ENCODE data around the gene GNPNAT1.
"Not testable (repeated sequence)": the region's sequence is repeated elsewhere in the genome, so short reads cannot be mapped to it uniquely, and the experiment has no call there.

Gene GNPNAT1

GRCh38 chr14:52769887-52770286 is 21.5 kb downstream of the GNPNAT1 start:
- peaks cover 2% of the 10 kb centered on the region for H3K4me1 Mint-ChIP-seq
- H3K9me3 Mint-ChIP-seq, result no peaks in the 10 kb centered on the region
- no peak overlapping the region for H3K4me3 Mint-ChIP-seq
- peaks cover 40% of the 10 kb centered on the region for H3K36me3 Mint-ChIP-seq
- H3K27me3 Mint-ChIP-seq, result no peaks in the 10 kb centered on the region
- no peak overlapping the region for H3K27ac Mint-ChIP-seq
- no peak for DNase-seq
- CTCF ChIA-PET, result no interaction called here

GRCh38 chr14:52767058-52767833 is 24.2 kb downstream of the GNPNAT1 start:
- Mint-ChIP-seq H3K27me3 (no peaks in the 10 kb centered on the region), H3K27ac (peak overlapping the region; percentile 71), H3K4me1 (peaks cover 14% of the 10 kb centered on the region), H3K36me3 (peaks cover 42% of the 10 kb centered on the region), H3K9me3 (no peaks in the 10 kb centered on the region), H3K4me3 (no peak overlapping the region)
- CTCF ChIA-PET, result no interaction called here
- DNase-seq, result no peak

GRCh38 chr14:52762923-52763322 is 28.5 kb downstream of the GNPNAT1 start:
- H3K4me3 Mint-ChIP-seq, result not testable (repeated sequence)

GRCh38 chr14:52759145-52759544 is 32.3 kb downstream of the GNPNAT1 start:
- Mint-ChIP-seq H3K27me3 (no peaks in the 10 kb centered on the region), H3K9me3 (no peaks in the 10 kb centered on the region), H3K4me1 (peaks cover 10% of the 10 kb centered on the region), H3K27ac (no peak overlapping the region), H3K4me3 (no peak overlapping the region), H3K36me3 (peaks cover 29% of the 10 kb centered on the region)
- CTCF ChIA-PET, result interaction anchor here (0.6 kb wide), 1 partner anchor 166 kb away, joined by 3 read pairs; no protein-coding TSS in a partner anchor
- DNase-seq, result no peak

More at GRCh38 chr14:52762923-52763322, 28.5 kb downstream of the GNPNAT1 start:
- H3K9me3 Mint-ChIP-seq, CTCF ChIA-PET, H3K27me3 Mint-ChIP-seq, H3K27ac Mint-ChIP-seq, DNase-seq: not testable (repeated sequence)
- Mint-ChIP-seq H3K36me3 (peaks cover 38% of the 10 kb centered on the region), H3K4me1 (peaks cover 12% of the 10 kb centered on the region)

GRCh38 chr14:52755607-52756316 is 35.6 kb downstream of the GNPNAT1 start:
- Mint-ChIP-seq H3K4me1 (no peaks in the 10 kb centered on the region), H3K9me3 (no peaks in the 10 kb centered on the region), H3K4me3 (no peak overlapping the region), H3K27ac (no peak overlapping the region), H3K36me3 (peaks cover 18% of the 10 kb centered on the region), H3K27me3 (no peaks in the 10 kb centered on the region)
- DNase-seq, result no peak
- CTCF ChIA-PET, result no interaction called here

- no peaks in the 10 kb centered on the region for H3K9me3 Mint-ChIP-seq
- DNase-seq, result no peak
- no peak overlapping the region for H3K4me3 Mint-ChIP-seq
- H3K27ac Mint-ChIP-seq, result no peak overlapping the region
- peaks cover 13% of the 10 kb centered on the region for H3K4me1 Mint-ChIP-seq
- CTCF ChIA-PET, result no interaction called here
- H3K27me3 Mint-ChIP-seq, result no peaks in the 10 kb centered on the region
- peaks cover 38% of the 10 kb centered on the region for H3K36me3 Mint-ChIP-seq
Observed at GRCh38 chr14:52748647-52749292, 42.6 kb downstream of the GNPNAT1 start.

- peaks cover 41% of the 10 kb centered on the region for H3K36me3 Mint-ChIP-seq
- H3K27me3 Mint-ChIP-seq, result no peaks in the 10 kb centered on the region
- CTCF ChIA-PET, result interaction anchor here (0.6 kb wide), 1 partner anchor 1694 kb away, joined by 3 read pairs; no protein-coding TSS in a partner anchor
- H3K27ac Mint-ChIP-seq, result peak overlapping the region; percentile 93
- DNase-seq, result no peak
- peaks cover 61% of the 10 kb centered on the region for H3K4me1 Mint-ChIP-seq
- peak overlapping the region; percentile 52 for H3K4me3 Mint-ChIP-seq
- no peaks in the 10 kb centered on the region for H3K9me3 Mint-ChIP-seq
Observed at GRCh38 chr14:52741865-52742264, 49.5 kb downstream of the GNPNAT1 start.

GRCh38 chr14:52740751-52741150 is 50.7 kb downstream of the GNPNAT1 start:
- peak overlapping the region; percentile 16 for H3K27ac Mint-ChIP-seq

GRCh38 chr14:52738409-52738808 is 53.0 kb downstream of the GNPNAT1 start:
- H3K27ac Mint-ChIP-seq, result no peak overlapping the region
- H3K9me3 Mint-ChIP-seq, result no peaks in the 10 kb centered on the region
- DNase-seq, result no peak

More at GRCh38 chr14:52740751-52741150, 50.7 kb downstream of the GNPNAT1 start:
- CTCF ChIA-PET, result no interaction called here
- H3K4me1 Mint-ChIP-seq, result peaks cover 73% of the 10 kb centered on the region
- no peak overlapping the region for H3K4me3 Mint-ChIP-seq
- no peaks in the 10 kb centered on the region for H3K9me3 Mint-ChIP-seq
- no peaks in the 10 kb centered on the region for H3K27me3 Mint-ChIP-seq
- peaks cover 42% of the 10 kb centered on the region for H3K36me3 Mint-ChIP-seq
- DNase-seq, result no peak

GRCh38 chr14:52735921-52736489 is 55.4 kb downstream of the GNPNAT1 start:
- H3K27me3 Mint-ChIP-seq, result no peaks in the 10 kb centered on the region
- peaks cover 69% of the 10 kb centered on the region for H3K4me1 Mint-ChIP-seq
- peaks cover 60% of the 10 kb centered on the region for H3K36me3 Mint-ChIP-seq
- peak overlapping the region; percentile 13 for H3K27ac Mint-ChIP-seq
- H3K9me3 Mint-ChIP-seq, result no peaks in the 10 kb centered on the region
- H3K4me3 Mint-ChIP-seq, result no peak overlapping the region
- DNase-seq, result no peak
- CTCF ChIA-PET, result interaction anchor here (1.3 kb wide), 1 partner anchor 16 kb away, joined by 3 read pairs; no protein-coding TSS in a partner anchor

More at GRCh38 chr14:52738409-52738808, 53.0 kb downstream of the GNPNAT1 start:
- CTCF ChIA-PET, result no interaction called here
- Mint-ChIP-seq H3K36me3 (peaks cover 52% of the 10 kb centered on the region), H3K4me1 (peaks cover 74% of the 10 kb centered on the region), H3K4me3 (no peak overlapping the region), H3K27me3 (no peaks in the 10 kb centered on the region)

GRCh38 chr14:52733824-52734223 is 57.6 kb downstream of the GNPNAT1 start:
- peaks cover 65% of the 10 kb centered on the region for H3K4me1 Mint-ChIP-seq
- CTCF ChIA-PET, result no interaction called here
- peaks cover 52% of the 10 kb centered on the region for H3K36me3 Mint-ChIP-seq
- H3K9me3 Mint-ChIP-seq, result no peaks in the 10 kb centered on the region
- no peaks in the 10 kb centered on the region for H3K27me3 Mint-ChIP-seq
- H3K27ac Mint-ChIP-seq, result no peak overlapping the region
- no peak overlapping the region for H3K4me3 Mint-ChIP-seq
- DNase-seq, result no peak

- Mint-ChIP-seq H3K4me3 (peak overlapping the region; percentile 95), H3K27me3 (no peaks in the 10 kb centered on the region), H3K9me3 (no peaks in the 10 kb centered on the region), H3K4me1 (peaks cover 46% of the 10 kb centered on the region), H3K36me3 (peaks cover 50% of the 10 kb centered on the region), H3K27ac (peak overlapping the region; percentile 89)
- CTCF ChIA-PET, result no interaction called here
- DNase-seq, result no peak
Observed at GRCh38 chr14:52730709-52731111, 60.7 kb downstream of the GNPNAT1 start.

- Mint-ChIP-seq H3K27me3 (no peaks in the 10 kb centered on the region), H3K9me3 (no peaks in the 10 kb centered on the region), H3K4me3 (peak within 1 kb of the TSS; percentile 95), H3K36me3 (peaks cover 45% of the 10 kb centered on the region), H3K27ac (peak within 1 kb of the TSS; percentile 89), H3K4me1 (peaks cover 41% of the 10 kb centered on the region)
- DNase-seq, result peak; percentile 98
- CTCF ChIA-PET, result no interaction called here
Observed at GRCh38 chr14:52729925-52730708, 61.3 kb downstream of the GNPNAT1 start, which contains the start of gene STYX. Gene STYX, plus strand, starts transcription at chr14:52730166. Its CDS starts 309 bp downstream, at chr14:52730475.

All from activated naive CD4-positive, alpha-beta T cell treated with anti-CD3 and anti-CD28 coated beads, Interleukin-2, amount 10 ng/mL, durations not matched to agents 7 days and 5 days (primary cell).